HepG2 (cell line): ENCODE data around the gene ZMYND8. TPM values are rescaled to one million over a fixed set of nuclear protein-coding genes. Genes with fewer than 3 reads are reported as not detected.
"Not testable (repeated sequence)": the region's sequence is repeated elsewhere in the genome, so short reads cannot be mapped to it uniquely, and the experiment has no call there.

Experiments used
- ATAC-seq: fragments of 200-7000 bp; cut with Tn5 transposase; 3 replicates; pipeline ENCODE4 v1.9.1; 2020; ENCODE audit warnings: mild to moderate bottlenecking, moderate library complexity
- BruUV-seq: library from RNA; stranded (reverse); fragments of 400-500 nt; replicated peaks from 2 replicates; lab custom pipeline; 2021; lab: Mats Ljungman, UMichigan
- CTCF ChIA-PET: fragments of 300-600 bp; formaldehyde crosslinking; extraction: SDS; loops from one replicate; lab custom pipeline; 2021; ENCODE audit warnings: low total read pairs, inconsistent platforms, low intra/inter-chr PET ratio; lab: Yijun Ruan, JAX
- POLR2A ChIA-PET: fragments of 350-600 bp; sonication (Branson Sonifier 250); formaldehyde crosslinking; loops from one replicate; lab custom pipeline; 2020; ENCODE audit warnings: antibody characterized with exemption, inconsistent platforms; lab: Yijun Ruan, JAX
- DNase-seq: peaks from one replicate; pipeline ENCODE4 v3.0.0-alpha.2; 2015; ENCODE audit warnings: low spot score
- FAIRE-seq: peaks from 3 replicates; lab custom pipeline; 2011; peaks lifted over from hg19 to GRCh38; lab: Jason Lieb, UNC
- H2AFZ ChIP-seq: one replicate; pipeline ENCODE4 v1.6.1; 2011; ENCODE audit warnings: low read length, inconsistent platforms
- H3K27ac ChIP-seq: fragments of 300-600 bp; 3 replicates; pipeline ENCODE4 v1.8.0; 2011; ENCODE audit warnings: mixed run types, mild to moderate bottlenecking, mixed read lengths, low read length, inconsistent platforms; ENCODE audit not compliant: insufficient read depth; ENCODE audit errors: extremely low read length
- H3K27me3 ChIP-seq, 2 experiments: fragments of 200-600 bp in 1 of 2; 2 replicates in 1 of 2; 3 replicates in 1 of 2; pipeline versions ENCODE4 v1.6.0 to v1.8.0; 2011; ENCODE audit warnings: low read length in 2 of 2, mild to moderate bottlenecking in 2 of 2, moderate library complexity in 2 of 2, inconsistent platforms in 1 of 2; ENCODE audit not compliant: insufficient read depth in 2 of 2, control insufficient read depth in 1 of 2
- H3K36me3 ChIP-seq, 2 experiments: fragments of 200-600 bp in 1 of 2; replicated peaks in 1 of 2; 2 replicates in 1 of 2; 3 replicates in 1 of 2; pipeline versions ENCODE4 v1.5.1 to v1.8.0; 2011; ENCODE audit warnings: low read length in 2 of 2, inconsistent platforms in 1 of 2; ENCODE audit not compliant: insufficient read depth in 2 of 2, control insufficient read depth in 1 of 2
- H3K4me1 ChIP-seq: 2 replicates; pipeline ENCODE4 v1.5.1; 2012; ENCODE audit warnings: low read length, inconsistent platforms; ENCODE audit not compliant: insufficient read depth
- H3K4me2 ChIP-seq: 2 replicates; pipeline ENCODE4 v1.6.0; 2011; ENCODE audit warnings: low read depth, low read length, inconsistent platforms
- H3K4me3 ChIP-seq, 3 experiments: fragments of 200-600 bp in 1 of 3; sonication (generic), shearing (Covaris generic) in 1 of 3; replicated peaks in 1 of 3; 2 replicates each; pipeline ENCODE4 v1.5.1; 2011 to 2016; ENCODE audit warnings: low read length in 3 of 3, inconsistent platforms in 2 of 3, low read depth in 2 of 3, mild to moderate bottlenecking in 2 of 3, control low read depth in 1 of 3, mixed read lengths in 1 of 3; ENCODE audit not compliant: insufficient read depth in 1 of 3
- H3K79me2 ChIP-seq: one replicate; pipeline ENCODE4 v1.6.1; 2011; ENCODE audit warnings: low read length, inconsistent platforms; ENCODE audit not compliant: insufficient read depth
- H3K9ac ChIP-seq: 2 replicates; pipeline ENCODE4 v1.6.0; 2011; ENCODE audit warnings: mild to moderate bottlenecking, low read depth, low read length, inconsistent platforms; ENCODE audit not compliant: insufficient read depth
- H3K9me3 ChIP-seq: 2 replicates; pipeline ENCODE4 v1.5.1; 2012; ENCODE audit warnings: mild to moderate bottlenecking, low read length
- H4K20me1 ChIP-seq: 2 replicates; pipeline ENCODE4 v1.6.0; 2011; ENCODE audit warnings: inconsistent platforms, mild to moderate bottlenecking, low read length, moderate library complexity; ENCODE audit not compliant: insufficient read depth
- BRD4 ChIP-seq: sonication (generic); formaldehyde crosslinking; IDR thresholded peaks from 2 replicates; pipeline ENCODE4 v1.4.0; 2020; ENCODE audit warnings: missing genetic modification reagents
- MLXIP ChIP-seq: sonication (generic); formaldehyde crosslinking; IDR thresholded peaks from 2 replicates; pipeline ENCODE4 v1.9.0; 2021; ENCODE audit warnings: missing genetic modification reagents, borderline replicate concordance
- RFX1 ChIP-seq: fragments of 450-650 bp; IDR thresholded peaks from 2 replicates; pipeline ENCODE4 v1.6.1; 2017
- RFX3 ChIP-seq: IDR thresholded peaks from 2 replicates; pipeline ENCODE4 v1.6.1; 2016; ENCODE audit warnings: missing biosample characterization, missing genetic modification reagents
- RORA ChIP-seq: sonication (generic); formaldehyde crosslinking; IDR thresholded peaks from 2 replicates; pipeline ENCODE4 v1.5.0; 2020; ENCODE audit warnings: mild to moderate bottlenecking, missing genetic modification reagents, moderate library complexity
- SAP130 ChIP-seq: IDR thresholded peaks from 2 replicates; pipeline ENCODE4 v1.6.1; 2016; ENCODE audit warnings: low read depth
- SATB2 ChIP-seq: sonication (generic); formaldehyde crosslinking; IDR thresholded peaks from 2 replicates; pipeline ENCODE4 v1.5.0; 2020; ENCODE audit warnings: missing genetic modification reagents
- SOX5 ChIP-seq: IDR thresholded peaks from 2 replicates; pipeline ENCODE4 v1.6.1; 2016; ENCODE audit warnings: borderline replicate concordance
- ZNF30 ChIP-seq: sonication (generic); formaldehyde crosslinking; IDR thresholded peaks from 2 replicates; pipeline ENCODE4 v1.5.0; 2020; ENCODE audit warnings: mild to moderate bottlenecking, missing genetic modification reagents
- ZNF432 ChIP-seq: sonication (generic); formaldehyde crosslinking; IDR thresholded peaks from 2 replicates; pipeline ENCODE4 v1.5.0; 2020; ENCODE audit warnings: missing genetic modification reagents, mild to moderate bottlenecking, borderline replicate concordance
- ZNF460 ChIP-seq: sonication (generic); formaldehyde crosslinking; IDR thresholded peaks from 2 replicates; pipeline ENCODE4 v1.5.1; 2020; ENCODE audit warnings: missing genetic modification reagents, mild to moderate bottlenecking, borderline replicate concordance
- ZNF629 ChIP-seq: sonication (generic); formaldehyde crosslinking; conservative IDR thresholded peaks from 2 replicates; pipeline ENCODE4 v1.5.0; 2020; ENCODE audit warnings: missing genetic modification reagents
- ZNF772 ChIP-seq: sonication (generic); formaldehyde crosslinking; IDR thresholded peaks from 2 replicates; pipeline ENCODE4 v1.5.0; 2020; ENCODE audit warnings: mild to moderate bottlenecking, missing genetic modification reagents
- WGBS: methylation state at CpG from one replicate; pipeline ENCODE4 v1.1.6; 2017; ENCODE audit warnings: low lambda C conversion rate; 5-methylcytosine and 5-hydroxymethylcytosine counted together
- in situ Hi-C: cut with HindIII; loops from 2 replicates; pipeline ENCODE4 v1.10.0; 2017; ENCODE audit warnings: low pct_unique_long_range_greater_than_20kb; ENCODE audit not compliant: extremely low pct_ligation_motif_present
- intact Hi-C: fragments of 100-400 bp; cut with micrococcal nuclease; formaldehyde crosslinking; loops from one replicate; pipeline ENCODE4 v1.10.0; 2022; ENCODE audit not compliant: unreplicated experiment
- polyA plus RNA-seq, 8 experiments: library from polyadenylated mRNA; depleted of rRNA in 3 of 8; stranded (reverse) in 7 of 8; unstranded in 1 of 8; fragments of >200 nt; fragmentation: Illumina TruSeq in 4 of 8; extraction: Trizol in 4 of 8; gene quantifications; 2 replicates each; pipeline versions ENCODE4 v1.2.1 to v1.2.3, GENCODE V29; 2011 to 2016; ENCODE audit warnings: low read depth in 4 of 8, missing spikeins in 1 of 8, mixed read lengths in 1 of 8; ENCODE audit not compliant: insufficient read depth in 1 of 8
- total RNA-seq, 5 experiments: library from RNA; depleted of rRNA; stranded (reverse); fragments of >200 nt; fragmentation: Illumina TruSeq; extraction: Trizol; gene quantifications; 2 replicates each; pipeline ENCODE4 v1.2.3, GENCODE V29; 2016; ENCODE audit warnings: low read depth in 1 of 5

The ZMYND8 gene
- total and polyA plus RNA-seq, 2 of the 13 experiments (the other 11 are each of a cell fraction or from before 2014, with no cell fraction given), result 53.9 to 84.7 TPM

- TF ChIP-seq RORA (CRISPR knock-in tag), result 0 out of 2 replicates have a peak, but pooled peaks have one; percentile 43
- TF ChIP-seq SATB2 (CRISPR knock-in tag), result 0 out of 2 replicates have a peak, but pooled peaks have one; percentile 9
- no peak for TF ChIP-seq ZNF772 (CRISPR knock-in tag)
- TF ChIP-seq MLXIP (CRISPR knock-in tag), result no peak
- TF ChIP-seq SOX5 (CRISPR knock-in tag), result no peak
Observed at GRCh38 chr20:47370214-47370613, 13.7 kb upstream of the ZMYND8 start (continued).

GRCh38 chr20:47368301-47368700 is 11.8 kb upstream of the ZMYND8 start:
- Histone ChIP-seq H3K79me2 (no peaks in the 10 kb centered on the region), H3K9ac (no peak overlapping the region), H3K9me3 (no peaks in the 10 kb centered on the region), H4K20me1 (no peaks in the 10 kb centered on the region), H3K4me2 (no peak overlapping the region), H2AFZ (no peak overlapping the region), H3K36me3 (no peaks in the 10 kb centered on the region), H3K4me3 (no peak overlapping the region), H3K4me1 (peaks cover 40% of the 10 kb centered on the region)
- WGBS, result 80% methylated on average over 7 of the region's 7 CpGs
- intact Hi-C loops, result no loop called here
- POLR2A ChIA-PET, result interaction anchor here (6.4 kb wide), 1 partner anchor 10 kb away, joined by 264 read pairs; the partner anchor contains the start of gene ZMYND8
- CTCF ChIA-PET, result no interaction called here
- ATAC-seq, result no peak
- TF ChIP-seq ZNF629 (CRISPR knock-in tag), result 0 out of 2 replicates have a peak, but pooled peaks have one; percentile 27
- no peak for TF ChIP-seq ZNF460 (CRISPR knock-in tag)
- no peak for TF ChIP-seq BRD4 (CRISPR knock-in tag)
- TF ChIP-seq SAP130 (CRISPR knock-in tag), result no peak
- TF ChIP-seq ZNF30 (CRISPR knock-in tag), result no peak
- peak; percentile 41; the same call in 1 of the 2 replicates for TF ChIP-seq RFX3 (CRISPR knock-in tag)
- no peak for TF ChIP-seq ZNF432 (CRISPR knock-in tag)
- peak; percentile 49 for TF ChIP-seq RFX1
- TF ChIP-seq, all 625 proteins: peak for 3
- BruUV-seq, result no TSS peak
- in situ Hi-C loops, result no loop called here
- no peak for DNase-seq
- Histone ChIP-seq H3K27me3 (no peaks in the 10 kb centered on the region), H3K27ac (no peak overlapping the region)
- FAIRE-seq, result no peak

- H3K27ac ChIP-seq, ATAC-seq, CTCF ChIA-PET, H2AFZ ChIP-seq, intact Hi-C loops, H3K27me3 ChIP-seq, in situ Hi-C loops, H3K4me2 ChIP-seq, BruUV-seq, H3K36me3 ChIP-seq, H3K9me3 ChIP-seq, H3K9ac ChIP-seq, FAIRE-seq, DNase-seq, H3K4me3 ChIP-seq, H3K79me2 ChIP-seq, H4K20me1 ChIP-seq: not testable (repeated sequence)
- POLR2A ChIA-PET, result interaction anchor here (1.0 to 1.5 kb wide), 2 partner anchors 10 to 11 kb away, joined by 4 read pairs; partner anchors contain the start of gene ZMYND8
- peaks cover 36% of the 10 kb centered on the region for H3K4me1 ChIP-seq
- 94% methylated on average over 11 of the region's 11 CpGs for WGBS
Observed at GRCh38 chr20:47366301-47366700, 9.8 kb upstream of the ZMYND8 start.
